Measurements from ENCODE around the gene PHRF1.
A peak's percentile ranks its signal among the peaks of the same experiment; 100 is the strongest.

The PHRF1 gene
- 173 to 189 reads per million in 2 experiments for total RNA-seq

GRCh38 chr11:575996-576768, at the start of gene PHRF1:
Gene PHRF1, plus strand, starts transcription at chr11:576470. Its CDS starts 5,043 bp downstream, at chr11:581513.
- DNase-seq (ENCODE audit: low read depth) = peak; percentile 93

GRCh38 chr11:528166-528814, 48.0 kb upstream of the PHRF1 start:
- DNase-seq (ENCODE audit: low read depth) = no peak

- no peak for DNase-seq (ENCODE audit: low read depth)
Observed at GRCh38 chr11:528815-529727, 47.2 kb upstream of the PHRF1 start.

GRCh38 chr11:529728-530411, 46.4 kb upstream of the PHRF1 start:
- DNase-seq (ENCODE audit: low read depth) = no peak

- no peak for DNase-seq (ENCODE audit: low read depth)
Observed at GRCh38 chr11:530960-531831, 45.1 kb upstream of the PHRF1 start.

GRCh38 chr11:531919-532526, 44.2 kb upstream of the PHRF1 start:
- no peak for DNase-seq (ENCODE audit: low read depth)

- DNase-seq (ENCODE audit: low read depth) = no peak
Observed at GRCh38 chr11:532527-532985, 43.7 kb upstream of the PHRF1 start.

- DNase-seq (ENCODE audit: low read depth) = no peak
Observed at GRCh38 chr11:532986-533585, 43.2 kb upstream of the PHRF1 start.

- no peak for DNase-seq (ENCODE audit: low read depth)
Observed at GRCh38 chr11:533586-534395, 42.5 kb upstream of the PHRF1 start.

GRCh38 chr11:534396-535209, 41.7 kb upstream of the PHRF1 start:
- no peak for DNase-seq (ENCODE audit: low read depth)

GRCh38 chr11:535210-535518, 41.1 kb upstream of the PHRF1 start:
- no peak for DNase-seq (ENCODE audit: low read depth)

- DNase-seq (ENCODE audit: low read depth) = peak; percentile 94
Observed at GRCh38 chr11:535519-536454, 40.5 kb upstream of the PHRF1 start, which contains the start of gene HRAS. Gene HRAS, minus strand, starts transcription at chr11:535576.

- DNase-seq (ENCODE audit: low read depth) = peak; percentile 88
Observed at GRCh38 chr11:536841-537621, 39.2 kb upstream of the PHRF1 start, which contains the start of gene LRRC56. Gene LRRC56, plus strand, starts transcription at chr11:537527. Its CDS starts 3,158 bp downstream, at chr11:540685.

GRCh38 chr11:537622-538430, 38.4 kb upstream of the PHRF1 start:
- DNase-seq (ENCODE audit: low read depth) = no peak

- DNase-seq (ENCODE audit: low read depth) = no peak
Observed at GRCh38 chr11:538431-539051, 37.7 kb upstream of the PHRF1 start.
